ENCODE results near the gene EPC2. TPM values are rescaled to one million over a fixed set of nuclear protein-coding genes. Genes with fewer than 3 reads are reported as not detected.

Gene EPC2
- total and polyA plus RNA-seq, 2 donors (not counting 1 experiment from before 2014, with no cell fraction given): 18.0 to 72.3 TPM

- CTCF ChIA-PET: no interaction called here
Measured at GRCh38 chr2:148627224-148627623, 17.3 kb upstream of the EPC2 start.

DNA sequence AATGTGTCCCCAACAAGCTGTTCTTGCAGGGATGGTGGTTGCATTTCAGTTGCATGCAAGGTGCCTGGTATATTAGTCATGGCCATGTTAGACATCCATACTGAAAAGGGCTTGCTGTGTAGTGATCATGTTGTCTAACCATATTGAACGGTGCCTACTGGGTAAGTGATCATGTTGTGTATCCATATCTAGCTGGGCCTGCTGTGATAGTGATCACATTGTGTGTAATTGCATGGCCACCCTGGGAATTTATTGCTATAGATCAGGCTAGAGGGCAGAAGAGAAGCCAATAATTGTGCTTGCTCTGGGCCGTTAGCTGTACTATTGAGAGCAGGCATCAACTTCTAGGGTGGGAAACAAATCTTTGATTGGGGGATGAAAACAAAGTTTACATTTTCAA lies 9.8 kb upstream of the EPC2 start:
- Mint-ChIP-seq H3K4me3 (no peak overlapping the region), H3K4me1 (peaks cover 2% of the 10 kb centered on the region), H3K27me3 (peaks cover 15% of the 10 kb centered on the region), H3K9me3 (ENCODE audit: insufficient read depth) (no peaks in the 10 kb centered on the region), H3K27ac (no peak overlapping the region)
- H3K4me2 ChIP-seq (replicated peaks; ENCODE audit: low read depth, low read length, poor library complexity, severe bottlenecking): no peak overlapping the region
- ChIA-PET POLR2A (no interaction called here), CTCF (no interaction called here)
- no peaks in the 10 kb centered on the region for H3K27me3 ChIP-seq (replicated peaks in 1 of 4; ENCODE audit: control extremely low read depth in 1 of 4, control insufficient read depth in 3 of 4, insufficient read depth in 4 of 4, low read length in 3 of 4)
- ATAC-seq (ENCODE audit: low read depth) (no peak), DNase-seq (no peak)
- no peaks in the 10 kb centered on the region for H4K20me1 ChIP-seq (ENCODE audit: control insufficient read depth, insufficient read depth, low read length, poor library complexity, severe bottlenecking)
- no peaks in the 10 kb centered on the region for H3K4me1 ChIP-seq (ENCODE audit: control insufficient read depth in 2 of 2, insufficient read depth in 2 of 2, low read length in 2 of 2)
- no peak overlapping the region for H3K4me3 ChIP-seq (ENCODE audit: control extremely low read depth in 1 of 5, extremely low read depth in 1 of 5, insufficient read depth in 1 of 5, low read depth in 2 of 5, low read length in 4 of 5)
- H3K9me3 ChIP-seq (ENCODE audit: control extremely low read depth in 1 of 3, control insufficient read depth in 2 of 3, insufficient read depth in 1 of 3, low read length in 2 of 3): no peaks in the 10 kb centered on the region
- H2AFZ ChIP-seq (ENCODE audit: insufficient read depth, low read depth, low read length, poor library complexity, severe bottlenecking): no peak overlapping the region
- H3K9ac ChIP-seq (ENCODE audit: low read length): no peak overlapping the region
- TF ChIP-seq CTCF (IDR thresholded peaks at IDR 0.05): no peak
- TF ChIP-seq EZH2 (IDR thresholded peaks at IDR 0.05; ENCODE audit: borderline replicate concordance, insufficient read depth, low read depth, low read length, poor library complexity, severe bottlenecking): no peak
- no peak overlapping the region for H3K27ac ChIP-seq (ENCODE audit: low read length in 2 of 2)
- WGBS (ENCODE audit: insufficient coverage): 100% methylated on average over 1 of the region's 2 CpGs
- no peaks in the 10 kb centered on the region for H3K36me3 ChIP-seq (replicated peaks in 1 of 2; ENCODE audit: control extremely low read depth in 1 of 2, control insufficient read depth in 1 of 2, extremely low read depth in 1 of 2, insufficient read depth in 2 of 2, low read length in 1 of 2)
- intact Hi-C loops (cut with micrococcal nuclease): no loop called here
- no peaks in the 10 kb centered on the region for H3K79me2 ChIP-seq (ENCODE audit: control insufficient read depth, insufficient read depth, low read length)

More at GRCh38 chr2:148627224-148627623, 17.3 kb upstream of the EPC2 start:
- TF ChIP-seq CTCF (IDR thresholded peaks at IDR 0.05) (no peak), EZH2 (IDR thresholded peaks at IDR 0.05; ENCODE audit: borderline replicate concordance, insufficient read depth, low read depth, low read length, poor library complexity, severe bottlenecking) (no peak)
- Histone ChIP-seq H3K27me3 (replicated peaks in 1 of 4; ENCODE audit: control extremely low read depth in 1 of 4, control insufficient read depth in 3 of 4, insufficient read depth in 4 of 4, low read length in 3 of 4) (no peaks in the 10 kb centered on the region), H3K27ac (ENCODE audit: low read length in 2 of 2) (no peak overlapping the region), H3K36me3 (replicated peaks in 1 of 2; ENCODE audit: control extremely low read depth in 1 of 2, control insufficient read depth in 1 of 2, extremely low read depth in 1 of 2, insufficient read depth in 2 of 2, low read length in 1 of 2) (no peaks in the 10 kb centered on the region), H3K4me1 (ENCODE audit: control insufficient read depth in 2 of 2, insufficient read depth in 2 of 2, low read length in 2 of 2) (no peaks in the 10 kb centered on the region), H3K9me3 (ENCODE audit: control extremely low read depth in 1 of 3, control insufficient read depth in 2 of 3, insufficient read depth in 1 of 3, low read length in 2 of 3) (no peaks in the 10 kb centered on the region), H2AFZ (ENCODE audit: insufficient read depth, low read depth, low read length, poor library complexity, severe bottlenecking) (no peak overlapping the region), H3K4me3 (ENCODE audit: control extremely low read depth in 1 of 5, extremely low read depth in 1 of 5, insufficient read depth in 1 of 5, low read depth in 2 of 5, low read length in 4 of 5) (no peak overlapping the region), H3K79me2 (ENCODE audit: control insufficient read depth, insufficient read depth, low read length) (no peaks in the 10 kb centered on the region), H3K9ac (ENCODE audit: low read length) (no peak overlapping the region), H3K4me2 (replicated peaks; ENCODE audit: low read depth, low read length, poor library complexity, severe bottlenecking) (no peak overlapping the region), H4K20me1 (ENCODE audit: control insufficient read depth, insufficient read depth, low read length, poor library complexity, severe bottlenecking) (no peaks in the 10 kb centered on the region)
- no peak for ATAC-seq (ENCODE audit: low read depth)
- H3K27me3 Mint-ChIP-seq: peaks cover 9% of the 10 kb centered on the region
- intact Hi-C loops (cut with micrococcal nuclease): no loop called here
- H3K4me1 Mint-ChIP-seq: peaks cover 2% of the 10 kb centered on the region
- DNase-seq: no peak
- H3K4me3 Mint-ChIP-seq: no peak overlapping the region
- POLR2A ChIA-PET: no interaction called here
- no peaks in the 10 kb centered on the region for H3K9me3 Mint-ChIP-seq (ENCODE audit: insufficient read depth)
- no peak overlapping the region for H3K27ac Mint-ChIP-seq
